ENCODE data around the gene PANX3. TPM values are rescaled to one million over a fixed set of nuclear protein-coding genes. Genes with fewer than 3 reads are reported as not detected.
A peak's percentile ranks its signal among the peaks of the same experiment; 100 is the strongest.

Gene PANX3, protein sequence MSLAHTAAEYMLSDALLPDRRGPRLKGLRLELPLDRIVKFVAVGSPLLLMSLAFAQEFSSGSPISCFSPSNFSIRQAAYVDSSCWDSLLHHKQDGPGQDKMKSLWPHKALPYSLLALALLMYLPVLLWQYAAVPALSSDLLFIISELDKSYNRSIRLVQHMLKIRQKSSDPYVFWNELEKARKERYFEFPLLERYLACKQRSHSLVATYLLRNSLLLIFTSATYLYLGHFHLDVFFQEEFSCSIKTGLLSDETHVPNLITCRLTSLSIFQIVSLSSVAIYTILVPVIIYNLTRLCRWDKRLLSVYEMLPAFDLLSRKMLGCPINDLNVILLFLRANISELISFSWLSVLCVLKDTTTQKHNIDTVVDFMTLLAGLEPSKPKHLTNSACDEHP
- 0.74 and 0.83 TPM in 2 replicates for total RNA-seq (2011; cell fraction: chromatin; rRNA removed; ENCODE audit: low replicate concordance)
- total RNA-seq (2011; cell fraction: nucleolus; rRNA removed): 0.33 and 0.39 TPM in 2 replicates
- total RNA-seq (2011; cell fraction: nucleoplasm; rRNA removed): 0.95 and 1.7 TPM in 2 replicates
- 0.09 and 0.16 TPM in 2 replicates for total RNA-seq (2014; rRNA removed)
- total RNA-seq (2014; rRNA removed; fragmentation: Illumina TruSeq; extraction: Trizol): 0.19 and 0.47 TPM in 2 replicates
- total RNA-seq (2015; rRNA removed; fragmentation: Illumina TruSeq; extraction: Trizol): 0.40 and 0.49 TPM in 2 replicates
- 0.18 and 0.42 TPM in 2 replicates for total RNA-seq (2021)
- 0.39 and 0.53 TPM in 2 replicates for polyA plus RNA-seq (2011; rRNA removed)
- polyA plus RNA-seq (2011; cell fraction: cytosol; rRNA removed): 0.28 and 0.37 TPM in 2 replicates
- polyA plus RNA-seq (2011; cell fraction: nucleus; rRNA removed): 1.0 and 1.1 TPM in 2 replicates
- polyA plus RNA-seq (2012): 0.49 and 1.2 TPM in 2 replicates
- polyA plus RNA-seq (2014; fragmentation: Illumina TruSeq; extraction: Trizol): 0.47 and 0.68 TPM in 2 replicates
- under 1 TPM; 0.11 to 0.30 TPM for polyA plus RNA-seq (2014; fragmentation: Nextera tagmentation; extraction: Ambion mirVana)
- 0.22 and 0.69 TPM in 2 replicates for polyA plus RNA-seq (2014; rRNA removed)
- 0.18 TPM in 2 replicates for polyA minus RNA-seq (2011; rRNA and poly(A)+ RNA removed)
- polyA minus RNA-seq (2011; cell fraction: cytosol; rRNA and poly(A)+ RNA removed): not detected in 2 replicates
- polyA minus RNA-seq (2011; cell fraction: nucleus; rRNA and poly(A)+ RNA removed): 0.27 and 0.56 TPM in 2 replicates
- percentile 33 among the genes with signal in this experiment for Bru-seq, nascent RNA
- percentile 42 among the genes with signal in this experiment for BruChase-seq, experiment 1, labeled RNA remaining after a 2-hour chase
- percentile 42 among the genes with signal in this experiment for BruChase-seq, experiment 2, labeled RNA remaining after a 6-hour chase
- long read RNA-seq, experiment 1, partial matches to known transcripts: 0 of 1 reads
- long read RNA-seq, experiment 1, other reads (novel, unspliced or antisense): 1 of 1 reads
- long read RNA-seq, experiment 2: 0 reads
- long read RNA-seq, experiment 3: 0 reads

DNA sequence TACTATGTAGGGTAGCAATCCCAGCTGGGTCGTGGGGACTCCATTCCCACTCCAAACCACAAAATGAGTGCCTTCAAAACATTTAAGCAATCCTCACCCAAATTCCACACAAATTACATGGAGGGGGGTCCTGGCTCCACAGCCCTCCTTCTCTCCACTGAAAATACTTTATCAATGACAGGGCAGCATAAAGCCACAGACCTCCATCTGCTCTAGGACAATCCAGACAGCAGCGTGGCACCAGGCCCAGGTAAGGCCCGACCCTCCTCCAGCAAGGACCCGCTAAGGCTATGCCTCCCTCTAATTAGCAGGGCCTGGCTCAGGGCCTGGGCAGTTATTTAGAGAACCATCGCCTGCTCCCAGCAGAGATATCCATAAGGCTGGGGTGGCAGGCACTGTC lies at the start of gene PANX3:
TSS of gene PANX3 (plus strand) at position 365 of the 400 bp plus-strand sequence. CDS start 129 bp downstream, outside the sequence.
- ChIA-PET CTCF (ENCODE audit: low intra/inter-chr PET ratio) (no interaction called here), POLR2A (interaction anchor here (0.6 kb wide), 1 partner anchor 1372 kb away, joined by 4 read pairs; no protein-coding TSS in a partner anchor)
- no peak within 1 kb of the TSS for H3K4me3 ChIP-seq
- H3K4me2 ChIP-seq (ENCODE audit: insufficient read depth, low read length): no peak within 1 kb of the TSS
- H4K20me1 ChIP-seq (replicated peaks; ENCODE audit: control insufficient read depth, insufficient read depth, low read length): no peaks in the 10 kb centered on the region
- FAIRE-seq: no peak
- intact Hi-C loops (cut with micrococcal nuclease) (no loop called here), in situ Hi-C loops (cut with MboI) (no loop called here)
- no peaks in the 10 kb centered on the region for H3K79me2 ChIP-seq (ENCODE audit: control insufficient read depth, insufficient read depth, low read length)
- BruUV-seq (replicated peaks): no TSS peak
- no peak for TF ChIP-seq HDAC6 (IDR thresholded peaks at IDR 0.05; ENCODE audit: low read depth, low read length)
- TF ChIP-seq ZSCAN29 (IDR thresholded peaks at IDR 0.05): no peak
- no peak for TF ChIP-seq CREB1 (IDR thresholded peaks at IDR 0.05)
- TF ChIP-seq CREB1 (CRISPR knock-in tag; IDR thresholded peaks at IDR 0.05): no peak
- no peak for TF ChIP-seq GTF2F1 (IDR thresholded peaks at IDR 0.05; ENCODE audit: low read depth, low read length)
- no peak for TF ChIP-seq SREBF2 (CRISPR knock-in tag; IDR thresholded peaks at IDR 0.05)
- TF ChIP-seq SMAD1 (IDR thresholded peaks at IDR 0.05; ENCODE audit: low read depth, low read length, partially characterized antibody): no peak
- no peak for TF ChIP-seq CEBPB (tag; IDR thresholded peaks at IDR 0.05)
- TF ChIP-seq HCFC1 (IDR thresholded peaks at IDR 0.05; ENCODE audit: low read depth, low read length): no peak
- no peak for TF ChIP-seq NONO (IDR thresholded peaks at IDR 0.05; ENCODE audit: low read depth in 2 of 2, low read length in 1 of 2)
- TF ChIP-seq ZNF263 (CRISPR knock-in tag; IDR thresholded peaks at IDR 0.05; ENCODE audit: borderline replicate concordance): no peak
- no peaks in the 10 kb centered on the region for H3K9me1 ChIP-seq (ENCODE audit: control insufficient read depth, insufficient read depth, low read length)
- no peak for ATAC-seq
- H2AFZ ChIP-seq (ENCODE audit: low read depth, low read length): no peak within 1 kb of the TSS
- no peak within 1 kb of the TSS for H3K27ac ChIP-seq (ENCODE audit: extremely low read depth, low read depth, low read length)
- H3K9me3 ChIP-seq (replicated peaks; ENCODE audit: control insufficient read depth, insufficient read depth, low read depth, low read length): no peaks in the 10 kb centered on the region
- no peaks in the 10 kb centered on the region; a peak in 2 of 5 replicates for H3K4me1 ChIP-seq (replicated peaks in 1 of 2; ENCODE audit: control insufficient read depth in 2 of 2, insufficient read depth in 2 of 2, low read length in 2 of 2)
- no peak within 1 kb of the TSS; a peak in 1 of 4 replicates for H3K9ac ChIP-seq (ENCODE audit: insufficient read depth in 1 of 2, low read depth in 2 of 2, low read length in 2 of 2)
- no peaks in the 10 kb centered on the region for H3K36me3 ChIP-seq (ENCODE audit: control insufficient read depth, insufficient read depth, low read length)
- 10% methylated on average over 5 of the region's 5 CpGs for WGBS (ENCODE audit: insufficient coverage, low coverage, missing lambda C conversion rate)
- no peak for DNase-seq (ENCODE audit: extremely low read depth in 1 of 4, low spot score in 3 of 4)
- peaks cover 3 to 13% of the 10 kb centered on the region in 2 experiments; a peak in 2 of 5 replicates for H3K27me3 ChIP-seq (ENCODE audit: control insufficient read depth in 2 of 2, insufficient read depth in 2 of 2, low read length in 2 of 2)

All from K562 (cell line).